IMR-90 (cell line): ENCODE data around the gene MLH1.

ENCODE experiments used
- CEBPB ChIP-seq: IDR thresholded peaks from 2 replicates; pipeline ENCODE4 v1.6.1; 2012; ENCODE audit warnings: low read depth, low read length, improper control_type of control experiment
- POLR2A ChIP-seq: IDR thresholded peaks from 2 replicates; pipeline ENCODE4 v1.6.1; 2012; ENCODE audit warnings: mild to moderate bottlenecking, low read depth, low read length
- RAD21 ChIP-seq: IDR thresholded peaks from 2 replicates; pipeline ENCODE4 v1.6.1; 2012; ENCODE audit warnings: low read length, improper control_type of control experiment
- RFX5 ChIP-seq: IDR thresholded peaks from 2 replicates; pipeline ENCODE4 v1.8.0; 2012; ENCODE audit warnings: low read depth, mild to moderate bottlenecking, low read length, moderate library complexity
- TF ChIP-seq, protein P1 (sequence below): conservative IDR thresholded peaks from 2 replicates; pipeline ENCODE4 v1.5.1; 2012; ENCODE audit warnings: mild to moderate bottlenecking, low read depth, low read length, improper control_type of control experiment

GRCh38 chr3:37025561-37026335 is 32.4 kb downstream of the MLH1 start:
- TF ChIP-seq CEBPB = no peak
- TF ChIP-seq, protein P1, sequence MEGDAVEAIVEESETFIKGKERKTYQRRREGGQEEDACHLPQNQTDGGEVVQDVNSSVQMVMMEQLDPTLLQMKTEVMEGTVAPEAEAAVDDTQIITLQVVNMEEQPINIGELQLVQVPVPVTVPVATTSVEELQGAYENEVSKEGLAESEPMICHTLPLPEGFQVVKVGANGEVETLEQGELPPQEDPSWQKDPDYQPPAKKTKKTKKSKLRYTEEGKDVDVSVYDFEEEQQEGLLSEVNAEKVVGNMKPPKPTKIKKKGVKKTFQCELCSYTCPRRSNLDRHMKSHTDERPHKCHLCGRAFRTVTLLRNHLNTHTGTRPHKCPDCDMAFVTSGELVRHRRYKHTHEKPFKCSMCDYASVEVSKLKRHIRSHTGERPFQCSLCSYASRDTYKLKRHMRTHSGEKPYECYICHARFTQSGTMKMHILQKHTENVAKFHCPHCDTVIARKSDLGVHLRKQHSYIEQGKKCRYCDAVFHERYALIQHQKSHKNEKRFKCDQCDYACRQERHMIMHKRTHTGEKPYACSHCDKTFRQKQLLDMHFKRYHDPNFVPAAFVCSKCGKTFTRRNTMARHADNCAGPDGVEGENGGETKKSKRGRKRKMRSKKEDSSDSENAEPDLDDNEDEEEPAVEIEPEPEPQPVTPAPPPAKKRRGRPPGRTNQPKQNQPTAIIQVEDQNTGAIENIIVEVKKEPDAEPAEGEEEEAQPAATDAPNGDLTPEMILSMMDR = no peak
- TF ChIP-seq POLR2A = no peak
- TF ChIP-seq RAD21 = no peak
- no peak for TF ChIP-seq RFX5
